B cell (primary cell): Measurements from ENCODE around the gene DQX1.

Source experiments
- EZH2 ChIP-seq: IDR thresholded peaks from 2 replicates; pipeline ENCODE4 v1.6.1; 2012; ENCODE audit warnings: borderline replicate concordance, low read depth, mild to moderate bottlenecking, moderate library complexity, low read length; ENCODE audit not compliant: insufficient read depth, poor library complexity, severe bottlenecking
- TF ChIP-seq, protein P1 (sequence below): fragments of 200-600 bp; IDR thresholded peaks from one replicate; pipeline ENCODE4 v1.8.0; 2022; ENCODE audit warnings: antibody characterized with exemption, mild to moderate bottlenecking

- TF ChIP-seq, protein P1, sequence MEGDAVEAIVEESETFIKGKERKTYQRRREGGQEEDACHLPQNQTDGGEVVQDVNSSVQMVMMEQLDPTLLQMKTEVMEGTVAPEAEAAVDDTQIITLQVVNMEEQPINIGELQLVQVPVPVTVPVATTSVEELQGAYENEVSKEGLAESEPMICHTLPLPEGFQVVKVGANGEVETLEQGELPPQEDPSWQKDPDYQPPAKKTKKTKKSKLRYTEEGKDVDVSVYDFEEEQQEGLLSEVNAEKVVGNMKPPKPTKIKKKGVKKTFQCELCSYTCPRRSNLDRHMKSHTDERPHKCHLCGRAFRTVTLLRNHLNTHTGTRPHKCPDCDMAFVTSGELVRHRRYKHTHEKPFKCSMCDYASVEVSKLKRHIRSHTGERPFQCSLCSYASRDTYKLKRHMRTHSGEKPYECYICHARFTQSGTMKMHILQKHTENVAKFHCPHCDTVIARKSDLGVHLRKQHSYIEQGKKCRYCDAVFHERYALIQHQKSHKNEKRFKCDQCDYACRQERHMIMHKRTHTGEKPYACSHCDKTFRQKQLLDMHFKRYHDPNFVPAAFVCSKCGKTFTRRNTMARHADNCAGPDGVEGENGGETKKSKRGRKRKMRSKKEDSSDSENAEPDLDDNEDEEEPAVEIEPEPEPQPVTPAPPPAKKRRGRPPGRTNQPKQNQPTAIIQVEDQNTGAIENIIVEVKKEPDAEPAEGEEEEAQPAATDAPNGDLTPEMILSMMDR: no peak
- TF ChIP-seq EZH2: no peak
Measured at GRCh38 chr2:74566754-74567085, 40.7 kb upstream of the DQX1 start.
